Bladder microvascular endothelial cell (primary cell): ENCODE measurements around the gene MRPL10. TPM values are rescaled to one million over a fixed set of nuclear protein-coding genes. Genes with fewer than 3 reads are reported as not detected.

Experiments used
- total RNA-seq: library from RNA; depleted of rRNA; stranded (reverse); fragments of >200 nt; gene quantifications from 2 replicates; pipeline ENCODE4 v1.2.3, GENCODE V29; 2014

Gene MRPL10
- total RNA-seq = 12.5 and 12.8 TPM in 2 replicates

DNA sequence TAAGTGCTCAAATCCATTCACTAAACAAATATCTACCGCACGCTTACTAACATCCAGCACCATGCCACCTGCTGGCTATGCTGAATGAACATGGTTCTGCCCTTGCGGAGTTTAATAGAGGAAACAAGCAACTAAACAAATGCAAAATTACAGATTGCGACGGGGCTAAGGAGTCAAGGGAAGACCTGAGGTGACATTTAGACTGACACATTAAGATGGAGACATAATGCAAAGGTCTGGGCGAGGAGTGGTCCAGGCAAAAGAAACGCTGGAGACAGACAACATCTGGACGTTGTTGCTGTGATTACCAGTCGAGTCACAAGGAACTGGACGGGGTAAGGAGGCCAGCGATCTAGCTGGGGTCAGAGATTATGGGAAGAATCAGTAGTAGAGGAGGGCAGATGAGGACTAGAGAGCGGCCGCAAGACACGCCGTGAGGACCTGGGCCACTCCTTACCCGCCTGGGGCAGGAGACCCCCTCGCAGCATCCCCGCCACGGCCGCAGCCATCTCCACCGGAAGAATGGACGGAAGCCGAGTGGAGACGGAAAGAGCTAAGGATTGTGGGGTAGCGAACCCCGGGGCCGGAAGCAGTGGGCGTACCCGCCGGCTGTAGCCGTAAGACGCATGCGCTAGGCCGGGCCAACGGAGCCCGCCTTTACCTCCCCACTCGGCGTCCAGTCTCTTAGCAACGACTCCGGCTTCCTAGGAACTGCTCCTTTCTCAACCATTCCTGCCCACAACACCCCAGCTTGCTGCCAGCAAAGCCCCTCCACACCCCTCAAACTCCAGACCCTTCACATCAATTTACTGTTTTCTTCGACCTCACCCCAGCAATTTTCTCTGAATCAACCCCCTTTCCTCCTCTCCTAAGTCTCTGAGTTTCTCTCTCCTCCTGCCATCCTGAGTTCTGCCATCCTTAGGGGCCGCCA lies at the start of gene MRPL10, which contains the start of gene LRRC46:
Gene MRPL10, minus strand, starts transcription at position 539 of the 931 bp plus-strand sequence. Its CDS starts 30 bp downstream, at position 509.
Gene LRRC46, plus strand, starts transcription at position 668 of the 931 bp plus-strand sequence. CDS start 320 bp downstream, outside the sequence.

GRCh38 chr17:47850692-47851573 lies 19.6 kb upstream of the MRPL10 start, which contains the start of gene SP6:
TSS of gene SP6 (minus strand) at chr17:47851163. CDS start at chr17:47848429, 2,734 bp downstream.

DNA sequence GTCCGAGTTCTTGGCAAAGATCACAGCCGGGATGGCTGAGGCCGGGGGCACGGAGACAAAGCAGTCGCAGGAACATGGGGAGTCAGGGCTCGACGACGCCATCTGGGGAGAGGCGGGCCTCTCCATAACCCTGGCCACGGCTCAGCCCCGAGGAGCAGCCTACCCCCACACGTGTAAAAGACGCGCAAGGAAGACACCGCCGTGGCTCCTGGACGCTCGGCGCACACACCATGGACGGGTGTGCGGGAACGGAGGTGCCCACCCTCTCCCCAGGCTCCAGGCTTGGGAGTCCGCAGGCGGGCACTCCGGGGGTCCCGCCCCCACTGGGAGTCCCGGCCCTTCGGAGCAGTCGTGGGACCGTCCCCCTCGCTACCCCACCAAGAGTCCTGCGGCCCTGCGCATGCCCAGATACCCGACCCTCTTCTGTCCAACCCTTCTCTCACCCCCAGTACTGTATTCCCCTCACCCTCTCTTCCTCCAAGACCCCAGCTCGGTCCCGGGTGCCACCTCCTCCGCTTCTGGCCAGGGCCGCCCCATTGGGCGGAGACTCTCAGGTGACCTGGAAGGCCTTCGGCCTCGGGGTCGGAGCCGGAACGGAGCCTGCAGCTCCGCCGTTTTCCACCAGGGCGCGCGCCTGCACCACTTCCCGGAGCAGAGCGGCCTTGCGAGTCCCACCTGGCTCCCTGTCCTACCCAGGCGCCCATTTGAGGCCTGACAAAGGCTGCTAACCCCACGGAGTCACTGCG lies 9.6 kb upstream of the MRPL10 start, which contains the start of gene SCRN2:
Gene SCRN2, minus strand, starts transcription at position 532 of the 746 bp plus-strand sequence. Its CDS starts 430 bp downstream, at position 102.

GRCh38 chr17:47821424-47822391 lies 9.6 kb downstream of the MRPL10 start, which contains the start of gene OSBPL7:
TSS of gene OSBPL7 (minus strand) at chr17:47821794. CDS start at chr17:47820278, 1,516 bp downstream.

Other genes with a start within 250 kb of the MRPL10 start
- gene KPNB1, start 181.6 kb downstream of the MRPL10 start, total RNA-seq = 183 and 321 TPM in 2 replicates
- gene TBKBP1, start 137.4 kb downstream of the MRPL10 start, total RNA-seq = 12.8 and 15.0 TPM in 2 replicates
- under 0.01 TPM in 1 of 2 replicates, not detected in the other for gene TBX21, start 98.3 kb downstream of the MRPL10 start, total RNA-seq
- gene OSBPL7, start 9.7 kb downstream of the MRPL10 start, total RNA-seq = 5.7 and 11.5 TPM in 2 replicates
- gene LRRC46, start 129 bp upstream of the MRPL10 start, total RNA-seq = 0.16 TPM in 1 of 2 replicates, not detected in the other
- 33.5 and 44.7 TPM in 2 replicates for gene SCRN2, start 9.7 kb upstream of the MRPL10 start, total RNA-seq
- 0.49 and 5.1 TPM in 2 replicates for gene SP6, start 19.6 kb upstream of the MRPL10 start, total RNA-seq
- gene SP2, start 64.7 kb upstream of the MRPL10 start, total RNA-seq = 0.65 and 2.3 TPM in 2 replicates
- 14.4 and 19.7 TPM in 2 replicates for gene PNPO, start 110.0 kb upstream of the MRPL10 start, total RNA-seq
- not detected in 2 replicates for gene PRR15L, start 126.3 kb upstream of the MRPL10 start, total RNA-seq
- 54.6 and 76.5 TPM in 2 replicates for gene CDK5RAP3, start 139.6 kb upstream of the MRPL10 start, total RNA-seq
- gene COPZ2, start 206.3 kb upstream of the MRPL10 start, total RNA-seq = 9.1 and 11.0 TPM in 2 replicates
- 71.2 and 374 TPM in 2 replicates for gene NFE2L1, start 216.8 kb upstream of the MRPL10 start, total RNA-seq